GM19025 (cell line): ENCODE results near the gene IDS.
A peak's percentile ranks its signal among the peaks of the same experiment; 100 is the strongest.
"Not testable (repeated sequence)": the region's sequence is repeated elsewhere in the genome, so short reads cannot be mapped to it uniquely, and the experiment has no call there.

ENCODE experiments used
- ATAC-seq: cut with Tn5 transposase; IDR thresholded peaks from one replicate; pipeline ENCODE4 v1.9.1; 2021; ENCODE audit warnings: mild to moderate bottlenecking, low read depth, moderate library complexity; ENCODE audit not compliant: unreplicated experiment

IDS gene

GRCh38 chrX:149527705-149528104, 22.6 kb upstream of the IDS start:
- ATAC-seq: no peak

GRCh38 chrX:149526318-149527033, 21.4 kb upstream of the IDS start:
- not testable (repeated sequence) for ATAC-seq

- ATAC-seq: peak; percentile 47
Observed at GRCh38 chrX:149525903-149526302, 20.8 kb upstream of the IDS start.

- ATAC-seq: peak; percentile 84
Observed at GRCh38 chrX:149525389-149525788, 20.3 kb upstream of the IDS start.

DNA sequence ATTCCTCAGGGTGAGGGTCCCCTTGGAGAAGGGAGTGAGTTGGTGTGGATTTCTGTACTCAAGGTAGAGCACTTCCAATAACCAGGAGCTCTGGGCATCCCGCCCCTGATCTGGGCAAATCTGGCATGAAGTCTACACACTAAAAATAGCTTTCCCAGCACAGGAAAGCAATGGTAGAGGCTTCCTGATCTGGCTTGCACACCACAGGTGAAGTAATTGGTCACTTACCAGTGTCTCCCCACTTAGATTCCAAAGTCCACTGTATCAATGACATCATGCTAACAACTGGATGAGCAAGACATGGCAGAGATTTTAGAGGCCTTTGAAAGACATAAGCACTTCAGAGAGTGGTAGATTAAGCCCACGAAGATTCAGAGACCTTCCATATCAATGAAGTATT, 17.8 kb upstream of the IDS start:
- no peak for ATAC-seq

GRCh38 chrX:149521438-149521837, 16.3 kb upstream of the IDS start:
- ATAC-seq: no peak

- ATAC-seq: not testable (repeated sequence)
Observed at GRCh38 chrX:149520636-149521277, 15.7 kb upstream of the IDS start.

DNA sequence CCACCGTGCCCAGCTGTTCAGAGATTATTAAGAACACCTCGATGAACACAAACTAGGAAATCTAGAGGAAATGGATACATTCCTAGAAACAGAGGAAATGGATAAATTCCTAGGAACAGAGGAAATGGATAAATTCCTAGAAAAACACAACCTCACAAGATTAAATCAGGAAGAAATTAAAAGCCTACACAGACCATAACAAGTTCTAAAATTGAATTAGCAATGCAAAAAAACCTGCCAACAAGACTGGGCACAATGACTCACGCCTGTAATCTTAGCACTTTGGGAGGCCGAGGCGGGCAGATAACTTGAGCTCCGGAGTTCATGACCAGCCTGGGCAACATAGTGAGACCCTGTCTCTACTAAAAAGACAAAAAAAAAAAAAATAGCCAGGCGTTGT, 13.1 kb upstream of the IDS start:
- no peak for ATAC-seq

DNA sequence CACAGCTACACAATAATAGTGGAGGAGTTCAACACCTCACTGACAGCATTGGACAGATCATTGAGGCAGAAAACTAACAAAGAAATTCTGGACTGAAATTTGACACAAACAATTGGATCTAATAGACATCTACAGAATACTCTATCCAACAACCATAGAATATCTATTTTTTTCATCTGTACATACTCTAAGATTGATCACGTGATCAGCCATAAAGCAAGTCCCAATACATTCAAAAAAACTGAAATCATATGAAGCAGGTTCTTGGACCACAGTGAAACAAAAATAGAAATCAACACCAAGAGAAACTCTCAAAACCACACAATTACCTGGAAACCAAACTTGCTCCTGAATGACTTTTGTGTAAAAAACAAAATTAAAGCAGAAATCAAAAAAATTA, 12.2 kb upstream of the IDS start:
- no peak for ATAC-seq

DNA sequence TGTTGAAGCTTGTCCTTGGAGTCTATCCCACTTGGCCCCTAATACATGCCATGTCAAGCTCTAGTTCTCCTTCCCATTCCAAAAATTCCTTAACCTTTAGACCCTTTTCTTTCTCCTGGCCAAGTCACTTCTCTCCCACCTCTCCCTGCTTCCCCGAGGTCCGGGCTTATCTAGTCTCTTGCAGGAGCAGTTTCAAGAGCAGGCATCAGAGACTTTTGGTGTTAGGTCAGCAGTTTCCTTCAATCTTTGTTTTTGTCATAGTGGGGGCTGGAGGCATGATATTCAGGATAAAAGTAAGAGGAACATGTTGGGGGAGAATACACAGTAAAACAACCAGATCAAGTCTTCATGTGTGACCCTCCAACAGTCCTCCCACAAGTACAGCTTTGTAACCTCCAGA, 11.5 kb upstream of the IDS start:
- no peak for ATAC-seq

DNA sequence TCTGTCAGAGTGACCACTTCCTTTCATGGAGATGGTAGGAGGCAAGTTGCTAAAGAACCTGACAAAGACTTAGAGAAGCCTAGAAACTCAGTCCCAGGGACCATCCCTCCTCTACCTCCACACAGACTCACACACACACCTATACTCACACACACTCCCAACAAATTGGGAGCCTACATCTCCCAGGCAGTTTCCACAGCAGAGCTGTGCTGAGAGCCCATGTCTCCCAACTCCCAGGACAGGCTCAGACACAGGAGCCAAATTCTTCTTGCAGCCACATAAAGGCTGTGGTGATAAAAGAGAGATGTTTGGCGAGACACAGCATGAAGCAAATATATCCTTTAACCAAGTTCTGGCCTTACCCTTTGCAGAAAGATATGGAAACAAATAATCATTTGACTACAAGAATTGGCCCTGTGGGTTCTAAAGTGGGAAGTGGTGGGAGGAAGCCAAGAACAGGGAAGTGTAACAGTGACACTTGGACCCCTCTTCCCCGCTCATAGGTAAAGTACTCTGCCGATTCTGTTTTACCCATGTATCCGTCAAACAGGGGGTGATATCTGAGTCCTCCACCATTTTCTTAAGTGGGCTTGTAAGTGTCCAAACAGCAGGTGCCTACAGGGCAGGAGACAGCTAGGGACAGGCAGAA, 11.0 kb upstream of the IDS start:
- ATAC-seq: no peak

DNA sequence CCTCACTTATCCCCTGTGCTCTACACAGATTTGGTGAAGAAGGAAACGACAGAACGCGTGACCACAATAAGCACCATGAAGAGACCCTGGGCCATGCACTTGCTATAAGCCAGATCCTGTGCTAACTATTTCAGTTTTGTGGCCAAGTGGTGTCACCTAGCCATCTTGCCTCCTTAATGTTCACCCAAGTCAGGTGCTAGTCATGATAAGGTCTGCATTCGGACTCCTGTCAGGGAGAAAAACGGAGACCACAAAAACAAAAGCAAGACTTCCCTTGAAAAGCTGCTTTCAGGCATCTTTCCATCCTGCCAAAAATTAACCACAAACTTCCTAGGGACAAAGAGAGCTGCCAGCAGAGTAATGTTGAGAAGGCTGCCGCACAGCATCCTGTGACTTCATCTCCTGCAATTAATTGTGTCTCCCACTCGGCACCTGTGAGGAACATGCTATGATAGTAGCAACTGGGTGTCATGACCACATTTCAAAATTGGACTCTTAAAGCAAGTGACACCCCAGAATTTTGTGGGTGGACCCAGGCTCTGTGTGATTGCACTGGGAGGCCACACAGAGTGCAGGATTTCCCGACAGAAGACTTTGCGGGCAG, 8.8 kb upstream of the IDS start:
- ATAC-seq: no peak

GRCh38 chrX:149512225-149512885, 7.2 kb upstream of the IDS start:
- peak; percentile 83 for ATAC-seq

DNA sequence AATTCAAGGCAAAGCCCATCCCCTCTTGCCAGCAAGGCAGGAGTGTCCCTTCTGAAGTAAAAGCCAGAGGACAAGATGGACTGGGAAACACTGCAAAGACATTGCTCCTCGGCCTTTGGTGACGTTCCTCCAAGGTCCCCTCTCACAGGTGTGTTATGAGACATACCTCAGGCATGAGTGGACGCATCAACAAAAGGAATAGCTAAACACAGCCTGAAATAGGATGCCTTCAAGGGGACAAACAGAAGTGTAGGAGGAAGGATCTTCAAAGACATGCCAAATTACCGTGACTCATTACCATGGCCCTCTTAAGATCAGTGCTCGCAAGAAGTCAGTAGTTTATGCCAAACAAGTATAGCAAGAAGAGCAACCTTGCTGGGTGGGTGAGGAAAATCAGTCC, 6.0 kb upstream of the IDS start:
- no peak for ATAC-seq

DNA sequence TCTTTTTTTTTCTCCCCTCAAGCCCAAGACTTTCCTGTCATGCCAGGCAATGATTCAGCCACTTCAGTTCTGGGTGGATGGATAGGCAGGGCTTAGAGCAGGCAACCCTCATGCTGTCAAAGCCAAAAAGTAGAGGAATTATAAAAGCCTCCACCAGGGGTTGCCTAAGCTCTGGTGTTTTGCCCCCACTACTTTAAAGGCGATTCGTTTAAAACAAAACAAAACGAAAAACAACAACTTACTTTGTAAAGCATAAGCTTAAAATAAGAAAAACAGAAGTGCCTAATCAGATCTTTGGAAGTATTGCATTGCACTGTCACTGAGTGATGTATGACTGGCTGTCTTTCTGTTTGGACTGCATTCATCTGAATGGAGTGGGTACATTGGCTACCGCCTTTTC, 5.3 kb upstream of the IDS start:
- ATAC-seq: no peak

GRCh38 chrX:149508467-149508866, 3.4 kb upstream of the IDS start:
- ATAC-seq: no peak

DNA sequence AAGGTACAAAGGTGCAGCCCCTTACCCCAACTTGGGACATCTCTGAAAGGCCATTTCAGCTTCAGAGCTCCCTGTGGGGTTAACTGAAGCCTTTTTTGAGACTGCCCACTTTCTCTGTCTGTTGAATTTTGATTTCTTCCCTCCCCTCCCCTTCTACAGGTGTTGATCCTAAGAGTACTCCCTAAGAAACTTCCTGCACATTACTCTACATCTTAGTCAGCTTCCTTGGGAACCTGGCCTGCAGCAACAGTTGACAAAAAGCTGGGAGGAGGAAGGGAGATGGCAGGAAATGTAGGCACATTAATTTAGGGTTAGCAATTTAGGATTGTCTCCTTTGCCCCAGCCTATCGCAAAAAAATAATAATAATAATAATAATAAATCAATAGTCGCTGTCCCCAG, 1.2 kb upstream of the IDS start:
- ATAC-seq: no peak

DNA sequence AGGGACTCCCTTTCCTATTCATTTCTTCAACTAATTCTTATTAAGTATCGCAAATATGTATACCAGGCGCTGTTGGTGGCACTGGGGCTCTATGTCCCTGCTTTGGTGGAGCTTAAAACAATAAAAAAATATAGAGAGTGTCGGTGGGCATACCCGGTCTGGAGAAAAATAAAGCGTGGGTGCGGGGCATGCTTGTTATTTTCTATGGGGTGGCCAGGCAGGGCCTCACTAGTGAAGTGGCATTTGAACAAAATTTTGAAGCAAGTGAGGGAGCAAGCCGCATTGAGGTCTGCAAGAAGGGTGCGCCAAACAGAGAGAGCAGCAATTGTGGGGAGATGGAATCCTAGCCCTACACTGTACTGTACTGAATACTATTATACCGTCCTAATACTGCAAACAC, 565 bp upstream of the IDS start:
- no peak for ATAC-seq

- ATAC-seq: no peak
Observed at GRCh38 chrX:149504226-149504914, 736 bp downstream of the IDS start.

- ATAC-seq: peak; percentile 57
Observed at GRCh38 chrX:149503446-149503845, 1.7 kb downstream of the IDS start.
